HEK293 (cell line): ENCODE measurements around the gene IGSF21.

Source experiments
- CTCF ChIA-PET: fragments of 350-600 bp; formaldehyde crosslinking; extraction: SDS; loops from one replicate; lab custom pipeline; 2021; ENCODE audit warnings: antibody characterized with exemption; lab: Yijun Ruan, JAX
- POLR2A ChIA-PET: fragments of 300-600 bp; formaldehyde crosslinking; extraction: SDS; loops from one replicate; lab custom pipeline; 2020; ENCODE audit warnings: antibody characterized with exemption, inconsistent platforms; lab: Yijun Ruan, JAX
- H3K27ac ChIP-seq: fragments of 200-500 bp; sonication (Bioruptor generic); 2 replicates; pipeline ENCODE4 v1.5.1; 2014; ENCODE audit warnings: low read depth, low read length, control low read depth, inconsistent platforms; ENCODE audit errors: extremely low read depth
- H3K36me3 ChIP-seq, 2 experiments: fragments of 200-500 bp in 1 of 2; sonication (Bioruptor generic) in 1 of 2; 1 replicate in 1 of 2; 2 replicates in 1 of 2; pipeline ENCODE4 v1.5.1; 2014 to 2017; ENCODE audit warnings: inconsistent platforms in 2 of 2, low read length in 2 of 2; ENCODE audit not compliant: control insufficient read depth in 2 of 2, insufficient read depth in 1 of 2
- H3K4me1 ChIP-seq: fragments of 200-500 bp; sonication (Bioruptor generic); 2 replicates; pipeline ENCODE4 v1.5.1; 2014; ENCODE audit warnings: mild to moderate bottlenecking, low read length, inconsistent platforms; ENCODE audit not compliant: control insufficient read depth, insufficient read depth
- H3K4me3 ChIP-seq: 2 replicates; pipeline ENCODE4 v1.5.1; 2011; ENCODE audit warnings: low read depth, mild to moderate bottlenecking, control low read depth, low read length, moderate library complexity
- H3K9me3 ChIP-seq: fragments of 200-500 bp; sonication (Bioruptor generic); 2 replicates; pipeline ENCODE4 v1.5.1; 2014; ENCODE audit warnings: low read depth, low read length, inconsistent platforms; ENCODE audit not compliant: control insufficient read depth, insufficient read depth
- HIC1 ChIP-seq: fragments of 450-650 bp; formaldehyde crosslinking; IDR thresholded peaks from 2 replicates; pipeline ENCODE4 v1.5.1; 2016; ENCODE audit warnings: missing biosample characterization, missing genetic modification characterization
- KLF9 ChIP-seq: fragments of 450-650 bp; formaldehyde crosslinking; IDR thresholded peaks from 2 replicates; pipeline ENCODE4 v1.5.1; 2016; ENCODE audit warnings: missing biosample characterization, missing genetic modification characterization, low read depth
- PBX3 ChIP-seq: sonication (generic); formaldehyde crosslinking; IDR thresholded peaks from 2 replicates; pipeline ENCODE4 v1.8.1; 2022; ENCODE audit warnings: mild to moderate bottlenecking, moderate library complexity, missing genetic modification reagents
- SCRT1 ChIP-seq: fragments of 450-650 bp; formaldehyde crosslinking; IDR thresholded peaks from 2 replicates; pipeline ENCODE4 v1.5.1; 2016; ENCODE audit warnings: missing biosample characterization, missing genetic modification characterization, borderline replicate concordance
- SCRT2 ChIP-seq: fragments of 450-650 bp; formaldehyde crosslinking; IDR thresholded peaks from 2 replicates; pipeline ENCODE4 v1.5.1; 2016; ENCODE audit warnings: missing biosample characterization, missing genetic modification characterization
- ZNF155 ChIP-seq: fragments of 450-650 bp; formaldehyde crosslinking; IDR thresholded peaks from 2 replicates; pipeline ENCODE4 v1.5.1; 2016; ENCODE audit warnings: missing biosample characterization, missing genetic modification characterization
- ZNF19 ChIP-seq: fragments of 450-650 bp; formaldehyde crosslinking; IDR thresholded peaks from 2 replicates; pipeline ENCODE4; 2016; ENCODE audit warnings: missing biosample characterization, missing genetic modification characterization, low read depth
- ZNF202 ChIP-seq: fragments of 450-650 bp; formaldehyde crosslinking; IDR thresholded peaks from 2 replicates; pipeline ENCODE4 v1.5.1; 2016; ENCODE audit warnings: missing biosample characterization, missing genetic modification characterization, borderline replicate concordance
- ZNF223 ChIP-seq: fragments of 450-650 bp; formaldehyde crosslinking; IDR thresholded peaks from 2 replicates; pipeline ENCODE4 v1.5.1; 2016; ENCODE audit warnings: missing biosample characterization, missing genetic modification characterization
- ZNF248 ChIP-seq: fragments of 450-650 bp; formaldehyde crosslinking; IDR thresholded peaks from 2 replicates; pipeline ENCODE4 v1.5.1; 2017; ENCODE audit warnings: missing biosample characterization, missing genetic modification characterization
- ZNF266 ChIP-seq: fragments of 450-650 bp; formaldehyde crosslinking; IDR thresholded peaks from 2 replicates; pipeline ENCODE4 v1.5.1; 2016; ENCODE audit warnings: missing biosample characterization, missing genetic modification characterization, low read depth
- ZNF423 ChIP-seq: fragments of 450-650 bp; formaldehyde crosslinking; IDR thresholded peaks from 2 replicates; pipeline ENCODE4 v1.5.1; 2016; ENCODE audit warnings: missing biosample characterization, missing genetic modification characterization
- ZNF501 ChIP-seq: fragments of 450-650 bp; formaldehyde crosslinking; IDR thresholded peaks from 2 replicates; pipeline ENCODE4 v1.5.1; 2016; ENCODE audit warnings: missing biosample characterization, missing genetic modification characterization
- ZNF530 ChIP-seq: fragments of 450-650 bp; formaldehyde crosslinking; IDR thresholded peaks from 2 replicates; pipeline ENCODE4 v1.5.1; 2016; ENCODE audit warnings: low read depth, missing biosample characterization, missing genetic modification characterization
- ZNF571 ChIP-seq: fragments of 450-650 bp; formaldehyde crosslinking; IDR thresholded peaks from 2 replicates; pipeline ENCODE4 v1.5.0; 2017; ENCODE audit warnings: missing biosample characterization, missing genetic modification characterization
- TF ChIP-seq, protein P1 (sequence below): fragments of 450-650 bp; formaldehyde crosslinking; IDR thresholded peaks from 2 replicates; pipeline ENCODE4 v1.5.1; 2017; ENCODE audit warnings: missing biosample characterization, missing genetic modification characterization
- TF ChIP-seq, protein P2 (sequence below): fragments of 450-650 bp; IDR thresholded peaks from 2 replicates; pipeline ENCODE4 v1.5.1; 2018; ENCODE audit warnings: missing biosample characterization, mild to moderate bottlenecking, missing genetic modification characterization
- TF ChIP-seq, protein P3 (sequence below): fragments of 450-650 bp; formaldehyde crosslinking; IDR thresholded peaks from 2 replicates; pipeline ENCODE4 v1.5.1; 2017; ENCODE audit warnings: missing biosample characterization, mild to moderate bottlenecking, missing genetic modification characterization, moderate library complexity

IGSF21 gene

GRCh38 chr1:18217398-18218043 lies 109.9 kb downstream of the IGSF21 start:
- H3K27ac ChIP-seq, result no peak overlapping the region
- POLR2A ChIA-PET, result no interaction called here

GRCh38 chr1:18229625-18230024 lies 122.0 kb downstream of the IGSF21 start:
- CTCF ChIA-PET, result interaction anchor here (0.6 kb wide), 1 partner anchor 186 kb away, joined by 4 read pairs; no protein-coding TSS in a partner anchor
- Histone ChIP-seq H3K9me3 (no peaks in the 10 kb centered on the region), H3K4me3 (no peak overlapping the region), H3K4me1 (no peaks in the 10 kb centered on the region), H3K36me3 (no peaks in the 10 kb centered on the region), H3K27ac (no peak overlapping the region)
- POLR2A ChIA-PET, result no interaction called here
- TF ChIP-seq, protein P1, sequence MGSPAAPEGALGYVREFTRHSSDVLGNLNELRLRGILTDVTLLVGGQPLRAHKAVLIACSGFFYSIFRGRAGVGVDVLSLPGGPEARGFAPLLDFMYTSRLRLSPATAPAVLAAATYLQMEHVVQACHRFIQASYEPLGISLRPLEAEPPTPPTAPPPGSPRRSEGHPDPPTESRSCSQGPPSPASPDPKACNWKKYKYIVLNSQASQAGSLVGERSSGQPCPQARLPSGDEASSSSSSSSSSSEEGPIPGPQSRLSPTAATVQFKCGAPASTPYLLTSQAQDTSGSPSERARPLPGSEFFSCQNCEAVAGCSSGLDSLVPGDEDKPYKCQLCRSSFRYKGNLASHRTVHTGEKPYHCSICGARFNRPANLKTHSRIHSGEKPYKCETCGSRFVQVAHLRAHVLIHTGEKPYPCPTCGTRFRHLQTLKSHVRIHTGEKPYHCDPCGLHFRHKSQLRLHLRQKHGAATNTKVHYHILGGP (tag by site-specific recombination), result no peak
- no peak for TF ChIP-seq ZNF571 (tag by site-specific recombination)
- no peak for TF ChIP-seq HIC1 (tag by site-specific recombination)
- TF ChIP-seq, protein P2, sequence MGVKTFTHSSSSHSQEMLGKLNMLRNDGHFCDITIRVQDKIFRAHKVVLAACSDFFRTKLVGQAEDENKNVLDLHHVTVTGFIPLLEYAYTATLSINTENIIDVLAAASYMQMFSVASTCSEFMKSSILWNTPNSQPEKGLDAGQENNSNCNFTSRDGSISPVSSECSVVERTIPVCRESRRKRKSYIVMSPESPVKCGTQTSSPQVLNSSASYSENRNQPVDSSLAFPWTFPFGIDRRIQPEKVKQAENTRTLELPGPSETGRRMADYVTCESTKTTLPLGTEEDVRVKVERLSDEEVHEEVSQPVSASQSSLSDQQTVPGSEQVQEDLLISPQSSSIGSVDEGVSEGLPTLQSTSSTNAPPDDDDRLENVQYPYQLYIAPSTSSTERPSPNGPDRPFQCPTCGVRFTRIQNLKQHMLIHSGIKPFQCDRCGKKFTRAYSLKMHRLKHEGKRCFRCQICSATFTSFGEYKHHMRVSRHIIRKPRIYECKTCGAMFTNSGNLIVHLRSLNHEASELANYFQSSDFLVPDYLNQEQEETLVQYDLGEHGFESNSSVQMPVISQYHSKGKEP, result no peak
- no peak for TF ChIP-seq ZNF266 (tag by site-specific recombination)
- TF ChIP-seq ZNF501 (tag by site-specific recombination), result no peak
- TF ChIP-seq, protein P3, sequence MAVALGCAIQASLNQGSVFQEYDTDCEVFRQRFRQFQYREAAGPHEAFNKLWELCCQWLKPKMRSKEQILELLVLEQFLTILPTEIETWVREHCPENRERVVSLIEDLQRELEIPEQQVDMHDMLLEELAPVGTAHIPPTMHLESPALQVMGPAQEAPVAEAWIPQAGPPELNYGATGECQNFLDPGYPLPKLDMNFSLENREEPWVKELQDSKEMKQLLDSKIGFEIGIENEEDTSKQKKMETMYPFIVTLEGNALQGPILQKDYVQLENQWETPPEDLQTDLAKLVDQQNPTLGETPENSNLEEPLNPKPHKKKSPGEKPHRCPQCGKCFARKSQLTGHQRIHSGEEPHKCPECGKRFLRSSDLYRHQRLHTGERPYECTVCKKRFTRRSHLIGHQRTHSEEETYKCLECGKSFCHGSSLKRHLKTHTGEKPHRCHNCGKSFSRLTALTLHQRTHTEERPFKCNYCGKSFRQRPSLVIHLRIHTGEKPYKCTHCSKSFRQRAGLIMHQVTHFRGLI, result no peak
- no peak for TF ChIP-seq KLF9
- no peak for TF ChIP-seq ZNF202 (tag by site-specific recombination)
- TF ChIP-seq ZNF248 (tag by site-specific recombination), result no peak
- no peak for TF ChIP-seq SCRT1 (tag by site-specific recombination)
- no peak for TF ChIP-seq SCRT2
- TF ChIP-seq ZNF423, result no peak
- TF ChIP-seq ZNF155 (tag by site-specific recombination), result no peak
- no peak for TF ChIP-seq ZNF530 (tag by site-specific recombination)

More at GRCh38 chr1:18217398-18218043, 109.9 kb downstream of the IGSF21 start:
- Histone ChIP-seq H3K9me3 (no peaks in the 10 kb centered on the region), H3K4me1 (no peaks in the 10 kb centered on the region), H3K4me3 (no peak overlapping the region), H3K36me3 (no peaks in the 10 kb centered on the region)
- TF ChIP-seq PBX3 (CRISPR knock-in tag), result no peak
- TF ChIP-seq ZNF223 (tag by site-specific recombination), result no peak
- no peak for TF ChIP-seq ZNF19 (tag by site-specific recombination)
- TF ChIP-seq SCRT1 (tag by site-specific recombination), result no peak
- CTCF ChIA-PET, result interaction anchor here (0.6 to 2.9 kb wide), 7 partner anchors 11 to 295 kb away, joined by 3 to 11 read pairs (median 4); no protein-coding TSS in a partner anchor
